Measurements from ENCODE around the gene CYTIP.
"Not testable (repeated sequence)": the region's sequence is repeated elsewhere in the genome, so short reads cannot be mapped to it uniquely, and the experiment has no call there.

CYTIP gene

GRCh38 chr2:157386247-157386646 is 57.6 kb downstream of the CYTIP start:
- no peak for TF ChIP-seq CTCF (IDR thresholded peaks at IDR 0.05; ENCODE audit: borderline replicate concordance, insufficient read depth, low read depth, low read length)
- H3K4me3 ChIP-seq (ENCODE audit: low read depth, low read length): no peak overlapping the region

GRCh38 chr2:157377861-157378260 is 66.0 kb downstream of the CYTIP start:
- H3K4me3 ChIP-seq (ENCODE audit: low read depth, low read length): no peak overlapping the region
- no peak for TF ChIP-seq CTCF (IDR thresholded peaks at IDR 0.05; ENCODE audit: borderline replicate concordance, insufficient read depth, low read depth, low read length)

GRCh38 chr2:157376041-157376440 is 67.8 kb downstream of the CYTIP start:
- TF ChIP-seq CTCF (IDR thresholded peaks at IDR 0.05; ENCODE audit: borderline replicate concordance, insufficient read depth, low read depth, low read length): no peak
- H3K4me3 ChIP-seq (ENCODE audit: low read depth, low read length): no peak overlapping the region

- no peak overlapping the region for H3K4me3 ChIP-seq (ENCODE audit: low read depth, low read length)
- TF ChIP-seq CTCF (IDR thresholded peaks at IDR 0.05; ENCODE audit: borderline replicate concordance, insufficient read depth, low read depth, low read length): no peak
These were observed 68.5 kb downstream of the CYTIP start for GRCh38 chr2:157375384-157375783.

- not testable (repeated sequence) for H3K4me3 ChIP-seq (ENCODE audit: low read depth, low read length)
These were observed 75.4 kb downstream of the CYTIP start for GRCh38 chr2:157368508-157368907.

- no peak overlapping the region for H3K4me3 ChIP-seq (ENCODE audit: low read depth, low read length)
- no peak for TF ChIP-seq CTCF (IDR thresholded peaks at IDR 0.05; ENCODE audit: borderline replicate concordance, insufficient read depth, low read depth, low read length)
These were observed 76.2 kb downstream of the CYTIP start for GRCh38 chr2:157367704-157368103.

All from GM12875 (cell line).